Measurements from ENCODE around the gene CUL7.
A peak's percentile ranks its signal among the peaks of the same experiment; 100 is the strongest.
"Not testable (repeated sequence)": the region's sequence is repeated elsewhere in the genome, so short reads cannot be mapped to it uniquely, and the experiment has no call there.

Gene CUL7

GRCh38 chr6:43045371-43045930, 8.2 kb downstream of the CUL7 start:
- no peak for DNase-seq (ENCODE audit: low spot score)

- no peak for DNase-seq (ENCODE audit: low spot score)
Observed at GRCh38 chr6:43043310-43043709, 10.3 kb downstream of the CUL7 start.

- not testable (repeated sequence) for DNase-seq (ENCODE audit: low spot score)
Observed at GRCh38 chr6:43041475-43041874, 12.2 kb downstream of the CUL7 start.

- DNase-seq (ENCODE audit: low spot score), result no peak
Observed at GRCh38 chr6:43040542-43041257, 13.0 kb downstream of the CUL7 start.

GRCh38 chr6:43038727-43039126, 14.9 kb downstream of the CUL7 start:
- DNase-seq (ENCODE audit: low spot score), result no peak

- DNase-seq (ENCODE audit: low spot score), result no peak
Observed at GRCh38 chr6:43037706-43038105, 15.9 kb downstream of the CUL7 start.

GRCh38 chr6:43037197-43037596, 16.5 kb downstream of the CUL7 start:
- no peak for DNase-seq (ENCODE audit: low spot score)

- DNase-seq (ENCODE audit: low spot score), result no peak
Observed at GRCh38 chr6:43036712-43037111, 16.9 kb downstream of the CUL7 start.

- DNase-seq (ENCODE audit: low spot score), result no peak
Observed at GRCh38 chr6:43035495-43036194, 18.0 kb downstream of the CUL7 start.

- DNase-seq (ENCODE audit: low spot score), result no peak
Observed at GRCh38 chr6:43034190-43034525, 19.5 kb downstream of the CUL7 start.

GRCh38 chr6:43033496-43034189, 20.0 kb downstream of the CUL7 start:
- no peak for DNase-seq (ENCODE audit: low spot score)

- DNase-seq (ENCODE audit: low spot score), result no peak
Observed at GRCh38 chr6:43032326-43032725, 21.3 kb downstream of the CUL7 start.

- no peak for DNase-seq (ENCODE audit: low spot score)
Observed at GRCh38 chr6:43029120-43029519, 24.5 kb downstream of the CUL7 start.

GRCh38 chr6:43026365-43026764, 27.3 kb downstream of the CUL7 start:
- DNase-seq (ENCODE audit: low spot score), result no peak

GRCh38 chr6:43024436-43024835, 29.2 kb downstream of the CUL7 start:
- DNase-seq (ENCODE audit: low spot score), result no peak

- DNase-seq (ENCODE audit: low spot score), result peak; percentile 86
Observed at GRCh38 chr6:43021270-43022047, 32.2 kb downstream of the CUL7 start, which contains the start of gene RRP36. Gene RRP36, plus strand, starts transcription at chr6:43021623. Its CDS starts 32 bp downstream, at chr6:43021655.

- DNase-seq (ENCODE audit: low spot score), result peak; percentile 57
Observed at GRCh38 chr6:43020847-43021246, 32.8 kb downstream of the CUL7 start.

- DNase-seq (ENCODE audit: low spot score), result no peak
Observed at GRCh38 chr6:43020052-43020705, 33.5 kb downstream of the CUL7 start.

- no peak for DNase-seq (ENCODE audit: low spot score)
Observed at GRCh38 chr6:43019152-43019551, 34.5 kb downstream of the CUL7 start.

- no peak for DNase-seq (ENCODE audit: low spot score)
Observed at GRCh38 chr6:43016943-43017334, 36.7 kb downstream of the CUL7 start.

- DNase-seq (ENCODE audit: low spot score), result no peak
Observed at GRCh38 chr6:43016176-43016942, 37.3 kb downstream of the CUL7 start.
